HG03432 (cell line): ENCODE results near the gene KCTD15.

Experiments
- ATAC-seq: cut with Tn5 transposase; IDR thresholded peaks from one replicate; pipeline ENCODE4 v1.9.1; 2021; ENCODE audit warnings: mild to moderate bottlenecking, moderate library complexity; ENCODE audit not compliant: unreplicated experiment

KCTD15 gene

DNA sequence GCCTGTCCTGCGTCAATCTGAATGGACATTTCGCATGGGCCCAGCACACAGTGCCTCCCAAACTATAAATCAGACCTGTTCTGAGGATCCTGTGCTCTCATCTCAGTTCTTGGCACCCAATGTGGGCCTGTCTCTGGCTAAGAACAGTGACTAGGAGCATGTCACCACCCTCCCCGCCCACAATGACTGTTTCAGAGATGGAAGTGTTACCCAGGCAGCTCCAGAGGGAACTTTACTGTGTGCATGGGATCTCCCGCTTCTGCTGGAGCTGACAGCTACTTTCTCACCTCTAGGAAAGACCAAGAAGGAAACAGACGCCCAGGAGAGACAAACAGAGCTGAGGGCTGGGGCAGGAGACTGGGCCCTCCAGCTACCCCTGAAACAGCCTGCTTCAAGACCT, 45.0 kb downstream of the KCTD15 start:
- no peak for ATAC-seq

DNA sequence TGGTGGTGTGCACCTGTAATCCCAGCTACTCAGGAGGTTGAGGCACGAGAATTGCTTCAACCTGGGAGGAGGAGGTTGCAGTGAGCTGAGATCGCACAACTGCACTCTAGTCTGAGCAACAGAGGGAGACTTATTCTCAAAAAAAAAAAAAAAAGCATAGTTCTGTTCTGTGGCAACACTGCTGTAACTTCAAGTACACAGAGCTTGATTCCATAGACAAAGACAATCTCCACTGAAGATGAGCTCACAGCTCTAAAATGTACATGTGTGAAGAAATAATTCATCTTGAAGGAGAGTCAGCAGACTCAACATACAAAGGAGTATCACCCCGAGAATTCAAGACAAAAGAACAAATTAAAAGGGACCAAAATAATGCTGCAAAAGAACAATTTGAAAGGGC, 47.8 kb downstream of the KCTD15 start:
- no peak for ATAC-seq

DNA sequence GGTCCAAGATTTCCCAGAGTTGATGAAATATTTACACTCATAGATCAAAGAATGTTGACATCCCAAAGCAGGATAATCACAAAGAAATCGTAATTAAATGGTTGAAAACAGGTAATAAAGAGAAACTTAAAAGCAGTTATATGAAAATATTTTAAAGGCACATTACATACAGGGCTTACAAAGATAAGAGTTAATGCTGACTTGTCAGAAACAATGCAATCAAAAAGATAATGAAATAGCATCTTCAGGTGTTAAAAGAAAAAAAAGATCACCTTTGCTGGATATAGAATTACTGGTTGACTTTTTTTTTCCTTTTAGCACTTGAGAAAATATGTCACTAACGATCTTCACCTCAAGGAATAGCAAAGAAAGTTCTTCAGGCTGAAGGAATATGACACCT, 48.8 kb downstream of the KCTD15 start:
- ATAC-seq, result no peak

DNA sequence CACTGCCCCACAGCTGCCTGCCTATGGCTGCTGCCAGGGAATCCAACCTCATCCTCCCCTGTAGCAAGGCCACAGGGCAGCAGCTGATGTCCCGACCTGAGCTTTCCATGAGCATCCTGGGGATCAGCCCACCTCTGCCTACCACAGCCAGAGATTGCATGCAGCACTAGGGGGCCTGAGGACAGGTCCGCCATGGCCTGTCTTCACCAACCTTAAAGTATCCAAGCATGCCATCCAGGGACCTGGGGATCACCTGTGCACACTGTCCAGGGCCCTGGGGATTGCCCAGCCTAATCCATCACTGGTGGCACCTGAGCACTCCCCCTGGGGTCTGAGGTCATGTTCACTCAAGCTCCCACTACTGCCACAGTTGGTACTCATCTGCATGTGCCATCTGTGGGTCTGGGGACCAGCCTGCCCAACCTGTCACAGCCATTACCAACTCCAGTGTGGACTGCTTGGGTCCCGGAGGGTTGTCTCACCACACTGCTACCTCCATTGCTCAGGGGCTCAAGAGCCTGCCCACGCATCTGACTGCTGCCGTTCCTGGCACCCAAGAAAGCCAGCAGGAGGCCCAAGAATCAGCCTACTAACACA, 53.0 kb downstream of the KCTD15 start:
- ATAC-seq, result no peak

DNA sequence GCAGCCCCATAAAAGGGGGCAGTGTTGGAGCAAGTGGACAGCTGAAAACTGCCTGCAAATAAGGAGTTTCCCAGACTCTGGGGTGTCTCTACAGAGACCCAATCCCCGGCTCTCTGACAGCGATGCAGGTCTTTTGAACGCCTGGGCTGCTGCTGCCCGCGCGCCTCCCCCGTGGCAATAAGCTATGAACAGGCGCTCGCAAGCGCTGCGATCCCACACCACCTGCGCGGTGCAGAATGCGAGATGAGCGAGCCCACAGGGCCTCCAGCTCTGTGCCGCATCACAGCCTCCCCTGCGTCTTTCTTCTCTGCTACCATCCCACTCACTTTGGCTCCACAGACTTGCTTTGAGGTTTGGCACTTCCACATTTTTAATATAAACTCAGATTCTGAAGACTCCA, 62.3 kb downstream of the KCTD15 start:
- no peak for ATAC-seq

DNA sequence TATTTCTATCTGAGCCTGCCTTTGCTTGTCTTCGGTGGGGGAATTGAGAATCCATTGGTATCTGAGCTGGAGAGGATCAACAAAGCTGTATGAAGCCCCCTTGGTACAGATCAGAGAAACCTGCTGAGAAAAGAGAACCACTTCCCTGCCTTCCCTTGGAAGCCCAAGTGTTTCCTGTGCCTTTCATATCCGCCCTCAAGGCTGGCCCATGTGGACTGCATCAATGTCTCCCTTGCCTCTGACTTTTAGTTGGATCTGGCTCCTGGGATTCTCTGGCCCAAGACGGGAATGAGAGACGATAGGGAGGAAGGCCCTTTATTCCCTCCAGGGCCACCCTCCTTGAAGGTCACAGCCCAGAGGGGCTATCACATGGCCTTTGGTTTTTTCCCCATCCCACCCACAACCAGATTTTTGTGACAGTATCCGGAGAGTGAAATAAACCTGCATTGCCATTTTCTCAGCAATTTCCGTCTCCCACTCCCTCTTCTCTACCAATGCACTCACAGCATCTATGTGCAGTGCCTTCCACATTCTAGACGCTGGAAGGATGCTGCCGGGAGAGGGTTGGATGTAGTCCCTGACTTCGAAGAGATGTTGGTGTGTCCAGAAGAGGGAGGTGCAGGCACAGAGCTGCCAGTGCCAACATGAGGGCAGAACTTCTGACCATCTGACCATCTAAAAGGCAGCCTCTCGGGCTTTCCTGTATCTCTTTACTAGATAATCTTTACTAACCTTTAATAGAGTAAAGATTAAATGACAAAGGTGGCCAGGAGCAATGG, 63.8 kb downstream of the KCTD15 start:
- ATAC-seq, result no peak

DNA sequence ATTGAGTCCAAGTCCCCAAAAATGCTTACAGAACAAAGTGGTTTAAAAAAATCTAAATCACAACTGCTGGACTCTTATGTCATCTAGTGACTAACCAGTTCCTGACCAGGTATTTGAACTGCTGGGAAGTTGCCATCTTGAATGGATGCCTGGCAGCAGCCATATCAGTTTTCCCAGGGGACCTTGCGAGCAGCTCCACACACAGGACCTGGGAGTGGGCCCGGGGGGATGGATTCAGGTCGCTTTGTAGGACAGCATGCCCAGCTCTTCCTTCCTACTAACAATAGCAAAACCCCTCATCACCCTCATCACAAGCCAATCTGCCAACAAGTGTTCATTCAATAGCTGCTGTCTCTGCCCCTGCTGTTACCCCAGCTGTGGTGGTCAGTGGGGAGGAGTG, 65.3 kb downstream of the KCTD15 start:
- no peak for ATAC-seq

DNA sequence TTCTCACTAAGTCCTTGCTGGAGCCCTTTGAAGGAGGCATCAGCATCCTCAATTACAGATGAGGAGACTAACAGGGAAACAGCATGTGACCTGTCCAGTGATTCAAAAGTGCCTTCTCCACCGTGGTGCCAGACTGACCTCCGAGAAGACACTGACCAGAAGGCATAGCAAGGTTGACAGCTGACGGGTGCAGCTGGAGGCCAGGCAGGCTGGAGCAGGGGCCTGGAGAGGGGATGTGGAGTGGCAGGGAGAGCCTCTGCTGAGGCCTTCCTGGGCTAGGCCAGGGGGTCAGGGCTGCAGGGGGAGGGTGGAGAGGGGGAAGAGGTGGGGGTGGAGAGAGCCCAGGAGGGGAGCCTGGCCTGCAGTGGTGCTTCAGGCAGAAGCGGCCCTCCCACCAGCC, 66.3 kb downstream of the KCTD15 start:
- no peak for ATAC-seq

DNA sequence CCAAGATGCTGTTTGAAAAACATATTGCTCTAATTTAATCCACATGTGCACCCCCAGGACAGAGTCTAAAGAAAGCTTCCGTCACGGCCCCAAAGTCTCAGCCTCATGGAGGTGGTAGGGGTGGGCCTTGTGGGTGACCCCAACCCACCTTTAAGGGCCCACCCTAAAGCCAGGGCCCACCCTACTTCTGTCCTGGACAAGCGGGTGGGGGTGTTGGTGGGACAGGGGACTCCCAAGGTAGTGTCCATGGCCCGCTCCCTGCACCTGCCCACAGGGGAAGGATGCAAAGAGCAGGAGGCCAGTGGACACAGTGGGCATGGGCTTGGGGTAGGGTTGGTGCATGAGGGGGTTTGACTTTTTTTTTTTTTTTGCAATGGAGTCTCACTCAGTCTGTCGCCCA, 66.8 kb downstream of the KCTD15 start:
- no peak for ATAC-seq

DNA sequence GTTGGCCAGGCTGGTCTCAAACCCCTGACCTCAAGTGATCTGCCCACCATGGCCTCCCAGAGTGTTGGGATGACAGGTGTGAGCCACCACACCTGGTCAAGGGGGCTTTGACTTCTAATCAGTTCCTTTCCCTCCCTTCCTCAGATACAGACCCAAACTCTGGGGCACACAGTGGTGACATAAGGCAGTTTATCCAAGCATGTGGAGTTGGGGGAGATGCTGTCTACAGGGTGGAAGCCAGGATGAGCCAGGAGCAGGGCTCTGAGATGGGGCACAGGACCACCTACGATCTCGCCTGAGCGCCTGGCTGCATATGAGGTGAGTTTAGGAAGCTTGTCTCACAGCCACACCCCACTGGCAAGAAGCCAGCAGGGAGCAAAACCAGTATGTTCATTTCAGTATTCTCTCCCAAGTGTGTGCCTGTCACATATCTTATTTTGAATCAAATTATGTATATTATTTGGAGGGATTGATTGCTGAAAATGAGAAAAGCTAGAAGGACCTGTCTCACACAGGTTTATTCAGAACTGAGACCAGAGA, 67.7 kb downstream of the KCTD15 start:
- no peak for ATAC-seq

DNA sequence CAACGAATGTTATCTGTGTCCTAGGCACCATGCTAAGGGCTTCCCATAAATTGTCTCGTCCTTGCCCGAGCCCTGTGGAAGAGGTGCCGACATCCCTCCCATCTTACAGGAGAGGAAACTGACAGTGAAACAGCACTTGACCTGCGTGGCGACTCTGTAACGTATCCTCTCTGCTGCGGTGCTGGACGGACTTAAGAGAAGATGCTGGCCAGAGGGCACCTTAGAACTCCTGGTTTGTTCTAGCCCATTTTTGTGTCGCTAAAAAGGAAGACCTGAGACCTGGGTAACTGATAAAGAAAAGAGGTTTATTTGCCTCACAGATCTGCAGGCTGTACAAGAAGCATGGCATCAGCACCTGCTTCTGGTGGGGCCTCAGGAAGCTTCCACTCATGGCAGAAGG, 68.6 kb downstream of the KCTD15 start:
- ATAC-seq, result no peak
